ENCODE results near the gene PAX7. TPM values are rescaled to one million over a fixed set of nuclear protein-coding genes. Genes with fewer than 3 reads are reported as not detected.

The PAX7 gene
- total and polyA plus RNA-seq, 7 donors: 1.7 to 11.7 (median 3.3) TPM

DNA sequence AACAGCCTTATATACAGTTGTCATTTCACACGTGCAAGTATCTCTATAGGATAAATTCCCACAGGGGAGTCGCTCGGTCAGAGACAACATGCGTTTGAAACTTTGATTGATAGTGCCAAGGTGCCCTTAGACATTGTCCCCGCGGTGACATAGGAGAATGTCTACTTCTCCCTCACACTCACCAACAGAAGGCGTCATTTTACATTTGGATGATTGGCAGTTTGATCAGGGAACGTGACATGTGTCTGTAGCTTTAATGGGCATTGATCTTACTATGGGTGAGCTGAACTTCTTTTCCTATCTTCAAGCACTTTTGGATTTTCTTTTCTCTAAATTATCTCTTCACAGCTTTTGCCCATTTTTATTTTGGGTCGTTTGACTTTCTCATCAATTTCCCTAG lies 42.6 kb upstream of the PAX7 start:
- no peaks in the 10 kb centered on the region for H3K36me3 ChIP-seq (ENCODE audit: insufficient read depth in 1 of 2, low read depth in 1 of 2)
- DNase-seq (no peak), ATAC-seq (no peak)
- 45 to 53% (median 47%) methylated on average over 9 of the region's 9 CpGs for WGBS, 3 donors
- peaks cover 0 to 20% (median 0%) of the 10 kb centered on the region in 3 donors for H3K27me3 ChIP-seq (ENCODE audit: insufficient read depth in 3 of 3, low read length in 2 of 3)
- H3K9me3 ChIP-seq: no peaks in the 10 kb centered on the region
- H3K27ac ChIP-seq: no peak overlapping the region
- intact Hi-C loops (cut with DNase I): no loop called here
- H3K4me1 ChIP-seq: no peaks in the 10 kb centered on the region
- TF ChIP-seq, protein P1, sequence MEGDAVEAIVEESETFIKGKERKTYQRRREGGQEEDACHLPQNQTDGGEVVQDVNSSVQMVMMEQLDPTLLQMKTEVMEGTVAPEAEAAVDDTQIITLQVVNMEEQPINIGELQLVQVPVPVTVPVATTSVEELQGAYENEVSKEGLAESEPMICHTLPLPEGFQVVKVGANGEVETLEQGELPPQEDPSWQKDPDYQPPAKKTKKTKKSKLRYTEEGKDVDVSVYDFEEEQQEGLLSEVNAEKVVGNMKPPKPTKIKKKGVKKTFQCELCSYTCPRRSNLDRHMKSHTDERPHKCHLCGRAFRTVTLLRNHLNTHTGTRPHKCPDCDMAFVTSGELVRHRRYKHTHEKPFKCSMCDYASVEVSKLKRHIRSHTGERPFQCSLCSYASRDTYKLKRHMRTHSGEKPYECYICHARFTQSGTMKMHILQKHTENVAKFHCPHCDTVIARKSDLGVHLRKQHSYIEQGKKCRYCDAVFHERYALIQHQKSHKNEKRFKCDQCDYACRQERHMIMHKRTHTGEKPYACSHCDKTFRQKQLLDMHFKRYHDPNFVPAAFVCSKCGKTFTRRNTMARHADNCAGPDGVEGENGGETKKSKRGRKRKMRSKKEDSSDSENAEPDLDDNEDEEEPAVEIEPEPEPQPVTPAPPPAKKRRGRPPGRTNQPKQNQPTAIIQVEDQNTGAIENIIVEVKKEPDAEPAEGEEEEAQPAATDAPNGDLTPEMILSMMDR (IDR thresholded peaks at IDR 0.05): no peak
- H3K4me3 ChIP-seq: no peak overlapping the region

GRCh38 chr1:18592368-18592767 lies 38.3 kb upstream of the PAX7 start:
- H3K9me3 ChIP-seq: no peaks in the 10 kb centered on the region
- intact Hi-C loops (cut with DNase I): loop anchor here in 1 of 2 donors (10.0 kb wide), 1 partner anchor 502 kb away; no protein-coding TSS in a partner anchor
- WGBS, 3 donors: 78 to 90% (median 86%) methylated on average over 1 of the region's 1 CpG
- H3K4me3 ChIP-seq: no peak overlapping the region
- no peak overlapping the region for H3K27ac ChIP-seq
- H3K27me3 ChIP-seq (ENCODE audit: insufficient read depth in 3 of 3, low read length in 2 of 3): peaks cover 0 to 20% (median 0%) of the 10 kb centered on the region in 3 donors
- H3K4me1 ChIP-seq: no peaks in the 10 kb centered on the region
- DNase-seq (no peak), ATAC-seq (no peak)
- no peaks in the 10 kb centered on the region for H3K36me3 ChIP-seq (ENCODE audit: insufficient read depth in 1 of 2, low read depth in 1 of 2)
- TF ChIP-seq, protein P1 (IDR thresholded peaks at IDR 0.05): no peak

GRCh38 chr1:18597160-18598042 lies 33.2 kb upstream of the PAX7 start:
- peak; percentile 51 to 71 for DNase-seq
- TF ChIP-seq, protein P1 (IDR thresholded peaks at IDR 0.05): peak; percentile 91
- intact Hi-C loops (cut with DNase I): loop anchor here (1.0 to 10.0 kb wide), 7 partner anchors 83 to 497 kb away; no protein-coding TSS in a partner anchor
- H3K36me3 ChIP-seq (ENCODE audit: insufficient read depth in 1 of 2, low read depth in 1 of 2): no peaks in the 10 kb centered on the region
- 20 to 23% (median 21%) methylated on average over 20 of the region's 20 CpGs for WGBS, 3 donors
- H3K4me1 ChIP-seq: no peaks in the 10 kb centered on the region
- ATAC-seq: peak; percentile 73 to 89 (median 80)
- no peaks in the 10 kb centered on the region for H3K9me3 ChIP-seq
- H3K4me3 ChIP-seq: no peak overlapping the region
- peaks cover 0 to 18% (median 0%) of the 10 kb centered on the region in 3 donors for H3K27me3 ChIP-seq (ENCODE audit: insufficient read depth in 3 of 3, low read length in 2 of 3)
- H3K27ac ChIP-seq: no peak overlapping the region

GRCh38 chr1:18599086-18599485 lies 31.6 kb upstream of the PAX7 start:
- ATAC-seq (no peak), DNase-seq (no peak)
- Histone ChIP-seq H3K27me3 (ENCODE audit: insufficient read depth in 3 of 3, low read length in 2 of 3) (peaks cover 0 to 13% (median 0%) of the 10 kb centered on the region in 3 donors), H3K4me1 (no peaks in the 10 kb centered on the region), H3K27ac (no peak overlapping the region), H3K9me3 (no peaks in the 10 kb centered on the region), H3K4me3 (no peak overlapping the region), H3K36me3 (ENCODE audit: insufficient read depth in 1 of 2, low read depth in 1 of 2) (no peaks in the 10 kb centered on the region)
- TF ChIP-seq, protein P1 (IDR thresholded peaks at IDR 0.05): no peak
- intact Hi-C loops (cut with DNase I): loop anchor here (5.0 to 10.0 kb wide), 4 partner anchors 83 to 496 kb away; no protein-coding TSS in a partner anchor
- WGBS, 3 donors: 10 to 13% (median 12%) methylated on average over 12 of the region's 12 CpGs

Measured in psoas muscle (tissue), 8 donors.